Measurements from ENCODE around the gene TRIM39.
A peak's percentile ranks its signal among the peaks of the same experiment; 100 is the strongest.

TRIM39 gene

GRCh38 chr6:30327232-30327746, 562 bp downstream of the TRIM39 start:
- H3K4me3 ChIP-seq (ENCODE audit: low read depth, low read length): peak overlapping the region; percentile 71

- H3K4me3 ChIP-seq (ENCODE audit: low read depth, low read length): no peak overlapping the region
Measured at GRCh38 chr6:30328397-30328796, 1.7 kb downstream of the TRIM39 start.

- H3K4me3 ChIP-seq (ENCODE audit: low read depth, low read length): no peak overlapping the region
Measured at GRCh38 chr6:30329331-30329730, 2.6 kb downstream of the TRIM39 start.

GRCh38 chr6:30331981-30332380, 5.3 kb downstream of the TRIM39 start:
- no peak overlapping the region for H3K4me3 ChIP-seq (ENCODE audit: low read depth, low read length)

- no peak overlapping the region for H3K4me3 ChIP-seq (ENCODE audit: low read depth, low read length)
Measured at GRCh38 chr6:30334075-30334783, 7.5 kb downstream of the TRIM39 start.

GRCh38 chr6:30340589-30341054, 13.9 kb downstream of the TRIM39 start:
- no peak overlapping the region for H3K4me3 ChIP-seq (ENCODE audit: low read depth, low read length)

GRCh38 chr6:30341218-30341617, 14.5 kb downstream of the TRIM39 start:
- H3K4me3 ChIP-seq (ENCODE audit: low read depth, low read length): no peak overlapping the region

GRCh38 chr6:30341728-30342127, 15.0 kb downstream of the TRIM39 start:
- H3K4me3 ChIP-seq (ENCODE audit: low read depth, low read length): no peak overlapping the region

GRCh38 chr6:30344191-30344867, 17.6 kb downstream of the TRIM39 start:
- H3K4me3 ChIP-seq (ENCODE audit: low read depth, low read length): peak overlapping the region; percentile 77

GRCh38 chr6:30344868-30345671, 18.3 kb downstream of the TRIM39 start, which contains the start of gene RPP21:
RPP21 (plus strand) TSS chr6:30345156; CDS start chr6:30345172, 16 bp downstream.
- peak within 1 kb of the TSS; percentile 77 for H3K4me3 ChIP-seq (ENCODE audit: low read depth, low read length)

GRCh38 chr6:30345852-30346251, 19.1 kb downstream of the TRIM39 start:
- H3K4me3 ChIP-seq (ENCODE audit: low read depth, low read length): peak overlapping the region; percentile 77

- no peak overlapping the region for H3K4me3 ChIP-seq (ENCODE audit: low read depth, low read length)
Measured at GRCh38 chr6:30348957-30349356, 22.2 kb downstream of the TRIM39 start.

GRCh38 chr6:30349421-30350177, 22.9 kb downstream of the TRIM39 start:
- no peak overlapping the region for H3K4me3 ChIP-seq (ENCODE audit: low read depth, low read length)

- no peak overlapping the region for H3K4me3 ChIP-seq (ENCODE audit: low read depth, low read length)
Measured at GRCh38 chr6:30350524-30350923, 23.8 kb downstream of the TRIM39 start.

- no peak overlapping the region for H3K4me3 ChIP-seq (ENCODE audit: low read depth, low read length)
Measured at GRCh38 chr6:30352550-30352949, 25.8 kb downstream of the TRIM39 start.

- no peak overlapping the region for H3K4me3 ChIP-seq (ENCODE audit: low read depth, low read length)
Measured at GRCh38 chr6:30355281-30355680, 28.6 kb downstream of the TRIM39 start.

- no peak overlapping the region for H3K4me3 ChIP-seq (ENCODE audit: low read depth, low read length)
Measured at GRCh38 chr6:30356536-30356935, 29.8 kb downstream of the TRIM39 start.

- peak overlapping the region; percentile 73 for H3K4me3 ChIP-seq (ENCODE audit: low read depth, low read length)
Measured at GRCh38 chr6:30357678-30358540, 31.2 kb downstream of the TRIM39 start.

GRCh38 chr6:30359276-30359675, 32.5 kb downstream of the TRIM39 start:
- H3K4me3 ChIP-seq (ENCODE audit: low read depth, low read length): no peak overlapping the region

- H3K4me3 ChIP-seq (ENCODE audit: low read depth, low read length): no peak overlapping the region
Measured at GRCh38 chr6:30360139-30360538, 33.4 kb downstream of the TRIM39 start.

Data from iPS-11a (cell line).